Right lobe of liver (tissue), 6 donors: Measurements from ENCODE around the gene PITPNB. TPM values are rescaled to one million over a fixed set of nuclear protein-coding genes. Genes with fewer than 3 reads are reported as not detected.

Experiments
- ATAC-seq, 4 donors: fragments of 200-7000 bp; cut with Tn5 transposase; one replicate each; pipeline ENCODE4 v1.9.1; 2020; ENCODE audit warnings: mild to moderate bottlenecking in 4 of 4, moderate library complexity in 4 of 4
- DNase-seq, 3 donors: peaks; one replicate each; pipeline ENCODE4 v3.0.0-alpha.2; 2020
- H3K27ac ChIP-seq, 3 donors: fragments of 200-600 bp; one replicate each; pipeline ENCODE4 v1.8.0; 2022
- H3K27me3 ChIP-seq, 2 donors: fragments of 200-600 bp; one replicate each; pipeline ENCODE4 v1.8.0; 2022
- H3K36me3 ChIP-seq, 4 donors: fragments of 200-600 bp; sonication (generic) in 1 of 4; one replicate each; pipeline versions ENCODE4 v1.5.1 to v1.8.0; 2017 to 2022; ENCODE audit warnings: control low read depth in 1 of 4
- H3K4me1 ChIP-seq, 4 donors: fragments of 200-600 bp; sonication (generic) in 1 of 4; one replicate each; pipeline versions ENCODE4 v1.5.1 to v1.8.0; 2017 to 2022; ENCODE audit warnings: control low read depth in 1 of 4
- H3K4me3 ChIP-seq, 3 donors: fragments of 200-600 bp; one replicate each; pipeline ENCODE4 v1.8.0; 2022
- H3K9me3 ChIP-seq, 4 donors: fragments of 200-600 bp; sonication (generic) in 1 of 4; one replicate each; pipeline versions ENCODE4 v1.5.1 to v1.8.0; 2017 to 2022; ENCODE audit warnings: control low read depth in 1 of 4
- CTCF ChIP-seq, 4 donors: fragments of 200-600 bp in 3 of 4; fragments of 450-650 bp in 1 of 4; IDR thresholded peaks; one replicate each; pipeline versions ENCODE4 v1.5.1 to v1.8.0; 2016 to 2022; ENCODE audit warnings: antibody characterized with exemption in 4 of 4, mild to moderate bottlenecking in 2 of 4
- POLR2A ChIP-seq: fragments of 450-650 bp; IDR thresholded peaks from one replicate; pipeline ENCODE4 v1.6.1; 2017; ENCODE audit warnings: antibody characterized with exemption, mild to moderate bottlenecking
- WGBS: methylation state at CpG from one replicate; pipeline ENCODE4 v1.1.6; 2018; ENCODE audit warnings: low coverage, low lambda C conversion rate; ENCODE audit not compliant: insufficient coverage; ENCODE audit errors: missing lambda C conversion rate; 5-methylcytosine and 5-hydroxymethylcytosine counted together
- intact Hi-C, 2 donors: fragments of 100-400 bp; cut with DNase I; formaldehyde crosslinking; loops; one replicate each; pipeline versions ENCODE4 v1.11.2 to v1.14.1; 2022
- total RNA-seq, 6 experiments: library from RNA; depleted of rRNA in 2 of 6; stranded (reverse); fragments of >200 nt in 2 of 6; fragmentation: NEBNext Ultra II Directional in 3 of 6; extraction: Animal tissue kit (Norgen Biotek cat#: 25700) in 3 of 6; gene quantifications; one replicate each; pipeline versions ENCODE4 v1.1.0 to v1.2.4, GENCODE V29; 2016 to 2023
- donor health status: DM: no; HTN: yes; CAD: no.
- donor health status: DM: no; HTN: no; CAD: no.
- donor health status: DM: no; HTN: no; CAD: no.
- donor health status: DM: no; HTN: yes; CAD: no.
- donor health status: DM: no; HTN: yes; CAD: no.

The PITPNB gene
- total RNA-seq, 6 experiments from 2014 or later: 28.7 to 60.6 (median 37.6) TPM

- Histone ChIP-seq H3K27me3 (no peaks in the 10 kb centered on the region), H3K27ac (no peak overlapping the region), H3K4me1 (no peaks in the 10 kb centered on the region), H3K9me3 (no peaks in the 10 kb centered on the region), H3K4me3 (no peak overlapping the region), H3K36me3 (no peaks in the 10 kb centered on the region)
- DNase-seq (no peak), ATAC-seq (no peak)
- no peak for TF ChIP-seq POLR2A
- TF ChIP-seq CTCF (IDR thresholded peaks at IDR 0.05): no peak
- 92% methylated on average over 1 of the region's 1 CpG for WGBS
- intact Hi-C loops: no loop called here
Observed at GRCh38 chr22:27823221-27823620, 95.8 kb downstream of the PITPNB start.

- Histone ChIP-seq H3K4me3 (no peak overlapping the region), H3K9me3 (no peaks in the 10 kb centered on the region), H3K27ac (no peak overlapping the region), H3K36me3 (no peaks in the 10 kb centered on the region), H3K4me1 (no peaks in the 10 kb centered on the region), H3K27me3 (no peaks in the 10 kb centered on the region)
- ATAC-seq (no peak), DNase-seq (no peak)
- no peak for TF ChIP-seq CTCF (IDR thresholded peaks at IDR 0.05)
- no peak for TF ChIP-seq POLR2A
- 86% methylated on average over 11 of the region's 22 CpGs for WGBS
- intact Hi-C loops: no loop called here
Observed at GRCh38 chr22:27820896-27821866, 97.9 kb downstream of the PITPNB start.

GRCh38 chr22:27816552-27816951 lies 102.5 kb downstream of the PITPNB start:
- no peak overlapping the region for H3K4me3 ChIP-seq
- TF ChIP-seq CTCF (IDR thresholded peaks at IDR 0.05): no peak
- no peak for TF ChIP-seq POLR2A
- no peak overlapping the region for H3K27ac ChIP-seq
- no peaks in the 10 kb centered on the region for H3K27me3 ChIP-seq
- H3K9me3 ChIP-seq: no peaks in the 10 kb centered on the region
- H3K36me3 ChIP-seq: no peaks in the 10 kb centered on the region
- 90% methylated on average over 3 of the region's 3 CpGs for WGBS
- ATAC-seq: no peak
- intact Hi-C loops: no loop called here
- no peaks in the 10 kb centered on the region for H3K4me1 ChIP-seq
- no peak for DNase-seq

GRCh38 chr22:27815826-27816530 lies 103.1 kb downstream of the PITPNB start:
- no peak for DNase-seq
- Histone ChIP-seq H3K27ac (no peak overlapping the region), H3K36me3 (no peaks in the 10 kb centered on the region), H3K4me3 (no peak overlapping the region), H3K9me3 (no peaks in the 10 kb centered on the region), H3K27me3 (no peaks in the 10 kb centered on the region), H3K4me1 (no peaks in the 10 kb centered on the region)
- 78% methylated on average over 2 of the region's 4 CpGs for WGBS
- ATAC-seq: no peak
- TF ChIP-seq POLR2A: no peak
- TF ChIP-seq CTCF (IDR thresholded peaks at IDR 0.05): no peak
- intact Hi-C loops: no loop called here
